Measurements from ENCODE around the gene WAC. TPM values are rescaled to one million over a fixed set of nuclear protein-coding genes. Genes with fewer than 3 reads are reported as not detected.

The WAC gene
- total RNA-seq, 2 experiments from 2014 or later, result 127 to 132 TPM

GRCh38 chr10:28523725-28524252 lies 9.1 kb upstream of the WAC start:
- ChIA-PET POLR2A (no interaction called here), CTCF (no interaction called here)

- ChIA-PET POLR2A (no interaction called here), CTCF (no interaction called here)
Measured at GRCh38 chr10:28530751-28531150, 2.2 kb upstream of the WAC start.

GRCh38 chr10:28533186-28533564 lies 257 bp downstream of the WAC start:
- ChIA-PET CTCF (no interaction called here), POLR2A (interaction anchor here (0.6 to 1.1 kb wide), 3 partner anchors 31 to 68 kb away, joined by 3 to 13 read pairs (median 4); no protein-coding TSS in a partner anchor)

- POLR2A ChIA-PET, result interaction anchor here (0.6 kb wide), 2 partner anchors 198 to 311 kb away, joined by 3 to 7 read pairs; no protein-coding TSS in a partner anchor
- CTCF ChIA-PET, result no interaction called here
Measured at GRCh38 chr10:28533571-28534304, 820 bp downstream of the WAC start.

- ChIA-PET CTCF (interaction anchor here (1.5 kb wide), 1 partner anchor 36 kb away, joined by 5 read pairs; no protein-coding TSS in a partner anchor), POLR2A (interaction anchor here (0.6 to 1.1 kb wide), 3 partner anchors 10 to 316 kb away, joined by 3 to 4 read pairs (median 3); no protein-coding TSS in a partner anchor)
Measured at GRCh38 chr10:28535846-28536245, 2.9 kb downstream of the WAC start.

- POLR2A ChIA-PET, result interaction anchor here (0.6 to 0.8 kb wide), 4 partner anchors 11 to 31 kb away, joined by 3 to 7 read pairs (median 4); no protein-coding TSS in a partner anchor
- CTCF ChIA-PET, result no interaction called here
Measured at GRCh38 chr10:28538595-28538994, 5.7 kb downstream of the WAC start.

- ChIA-PET POLR2A (interaction anchor here (0.7 kb wide), 1 partner anchor 730 kb away, joined by 4 read pairs; no protein-coding TSS in a partner anchor), CTCF (no interaction called here)
Measured at GRCh38 chr10:28540145-28540544, 7.2 kb downstream of the WAC start.

GRCh38 chr10:28541717-28542365 lies 8.9 kb downstream of the WAC start:
- ChIA-PET POLR2A (no interaction called here), CTCF (no interaction called here)

GRCh38 chr10:28542728-28543127 lies 9.8 kb downstream of the WAC start:
- ChIA-PET CTCF (no interaction called here), POLR2A (no interaction called here)

- ChIA-PET POLR2A (interaction anchor here (1.2 kb wide), 1 partner anchor 12 kb away, joined by 3 read pairs; no protein-coding TSS in a partner anchor), CTCF (no interaction called here)
Measured at GRCh38 chr10:28544058-28544457, 11.1 kb downstream of the WAC start.

GRCh38 chr10:28545967-28546644 lies 13.2 kb downstream of the WAC start:
- ChIA-PET CTCF (no interaction called here), POLR2A (interaction anchor here (0.6 to 0.8 kb wide), 2 partner anchors 10 to 11 kb away, joined by 3 to 4 read pairs; no protein-coding TSS in a partner anchor)

GRCh38 chr10:28548781-28549498 lies 16.0 kb downstream of the WAC start:
- ChIA-PET POLR2A (interaction anchor here (0.6 kb wide), 1 partner anchor 1395 kb away, joined by 3 read pairs; the partner anchor contains the start of gene YME1L1), CTCF (no interaction called here)

GRCh38 chr10:28551086-28551485 lies 18.2 kb downstream of the WAC start:
- POLR2A ChIA-PET, result interaction anchor here (0.5 kb wide), 1 partner anchor 200 kb away, joined by 5 read pairs; no protein-coding TSS in a partner anchor
- CTCF ChIA-PET, result interaction anchor here (0.6 kb wide), 1 partner anchor 115 kb away, joined by 3 read pairs; no protein-coding TSS in a partner anchor

GRCh38 chr10:28552775-28553174 lies 19.9 kb downstream of the WAC start:
- CTCF ChIA-PET, result interaction anchor here (0.5 kb wide), 1 partner anchor 118 kb away, joined by 4 read pairs; no protein-coding TSS in a partner anchor
- POLR2A ChIA-PET, result no interaction called here

- ChIA-PET POLR2A (no interaction called here), CTCF (no interaction called here)
Measured at GRCh38 chr10:28554009-28554408, 21.1 kb downstream of the WAC start.

GRCh38 chr10:28554952-28555351 lies 22.0 kb downstream of the WAC start:
- ChIA-PET CTCF (no interaction called here), POLR2A (no interaction called here)

- CTCF ChIA-PET, result no interaction called here
- POLR2A ChIA-PET, result interaction anchor here (0.5 to 0.7 kb wide), 2 partner anchors 10 to 17 kb away, joined by 3 read pairs; no protein-coding TSS in a partner anchor
Measured at GRCh38 chr10:28555358-28555757, 22.4 kb downstream of the WAC start.

- CTCF ChIA-PET, result no interaction called here
- POLR2A ChIA-PET, result no interaction called here
Measured at GRCh38 chr10:28556142-28556541, 23.2 kb downstream of the WAC start.

GRCh38 chr10:28558186-28558585 lies 25.3 kb downstream of the WAC start:
- POLR2A ChIA-PET, result interaction anchor here (0.7 kb wide), 1 partner anchor 1833 kb away, joined by 3 read pairs; no protein-coding TSS in a partner anchor
- CTCF ChIA-PET, result no interaction called here
